HG03196 (cell line): Measurements from ENCODE around the gene IMPA2.
"Not testable (repeated sequence)": the region's sequence is repeated elsewhere in the genome, so short reads cannot be mapped to it uniquely, and the experiment has no call there.

Experiments used
- ATAC-seq: cut with Tn5 transposase; IDR thresholded peaks from one replicate; pipeline ENCODE4 v1.9.1; 2021; ENCODE audit not compliant: unreplicated experiment

IMPA2 gene

DNA sequence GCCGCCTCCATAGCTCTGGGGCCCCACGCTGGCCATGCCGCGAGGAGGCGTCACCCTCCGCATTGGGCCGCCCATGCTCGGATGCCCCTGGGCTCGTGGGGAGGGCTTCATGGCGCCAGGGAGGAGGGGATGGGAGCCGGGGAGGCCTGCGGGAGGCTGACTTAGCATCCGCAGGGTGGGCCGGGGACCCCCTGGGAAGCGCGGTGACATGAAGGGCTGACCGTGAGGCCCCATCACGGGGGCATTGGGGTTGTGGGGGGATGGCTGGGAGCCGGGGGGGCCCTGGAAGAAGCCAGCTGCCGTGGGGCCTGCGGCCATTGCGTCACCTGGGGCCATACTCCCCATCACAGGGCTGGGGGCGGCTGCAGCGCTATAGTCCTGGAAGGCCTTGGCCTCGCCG is 86.4 kb downstream of the IMPA2 start:
- no peak for ATAC-seq

- not testable (repeated sequence) for ATAC-seq
Observed at GRCh38 chr18:12068316-12068949, 87.1 kb downstream of the IMPA2 start.

GRCh38 chr18:12068950-12069320 is 87.6 kb downstream of the IMPA2 start:
- ATAC-seq = no peak

DNA sequence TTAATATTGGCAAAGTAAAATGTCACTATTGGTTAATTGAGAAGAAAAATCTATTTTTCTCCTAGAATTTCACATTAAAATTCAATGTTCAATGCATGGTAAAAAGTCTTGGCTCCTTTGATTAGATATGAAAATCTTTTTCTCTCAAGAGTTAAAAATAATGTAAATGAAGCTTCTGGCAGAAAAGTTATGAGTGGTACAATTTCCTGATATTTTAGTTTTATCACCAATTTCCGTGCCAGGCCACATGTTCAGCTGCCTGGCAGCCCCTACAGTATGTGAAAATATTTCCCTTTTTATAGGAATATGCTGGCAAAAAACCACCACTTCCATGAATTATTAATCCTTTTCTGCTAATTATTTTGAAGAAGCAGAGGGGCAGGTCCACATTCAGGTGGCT is 89.8 kb downstream of the IMPA2 start:
- not testable (repeated sequence) for ATAC-seq

DNA sequence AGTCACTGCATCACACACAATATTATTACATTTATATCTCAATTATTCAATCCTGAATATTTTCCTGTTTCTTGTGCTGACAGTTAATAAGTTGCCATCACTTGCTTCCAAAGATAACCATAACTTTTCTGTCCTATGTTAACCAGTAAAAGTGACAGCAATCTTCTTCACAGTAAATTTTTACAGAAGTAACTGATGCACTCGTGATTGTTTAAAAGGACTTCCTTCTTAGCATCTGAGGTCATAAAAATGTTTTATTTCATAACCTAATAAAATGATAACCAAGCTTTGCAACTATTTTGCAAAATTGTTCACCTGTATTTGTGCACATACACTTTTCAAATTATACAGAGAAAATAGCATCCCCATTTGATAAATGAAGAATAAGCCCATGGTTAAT is 91.7 kb downstream of the IMPA2 start:
- ATAC-seq = no peak

GRCh38 chr18:12074736-12075135 is 93.4 kb downstream of the IMPA2 start:
- ATAC-seq = no peak

DNA sequence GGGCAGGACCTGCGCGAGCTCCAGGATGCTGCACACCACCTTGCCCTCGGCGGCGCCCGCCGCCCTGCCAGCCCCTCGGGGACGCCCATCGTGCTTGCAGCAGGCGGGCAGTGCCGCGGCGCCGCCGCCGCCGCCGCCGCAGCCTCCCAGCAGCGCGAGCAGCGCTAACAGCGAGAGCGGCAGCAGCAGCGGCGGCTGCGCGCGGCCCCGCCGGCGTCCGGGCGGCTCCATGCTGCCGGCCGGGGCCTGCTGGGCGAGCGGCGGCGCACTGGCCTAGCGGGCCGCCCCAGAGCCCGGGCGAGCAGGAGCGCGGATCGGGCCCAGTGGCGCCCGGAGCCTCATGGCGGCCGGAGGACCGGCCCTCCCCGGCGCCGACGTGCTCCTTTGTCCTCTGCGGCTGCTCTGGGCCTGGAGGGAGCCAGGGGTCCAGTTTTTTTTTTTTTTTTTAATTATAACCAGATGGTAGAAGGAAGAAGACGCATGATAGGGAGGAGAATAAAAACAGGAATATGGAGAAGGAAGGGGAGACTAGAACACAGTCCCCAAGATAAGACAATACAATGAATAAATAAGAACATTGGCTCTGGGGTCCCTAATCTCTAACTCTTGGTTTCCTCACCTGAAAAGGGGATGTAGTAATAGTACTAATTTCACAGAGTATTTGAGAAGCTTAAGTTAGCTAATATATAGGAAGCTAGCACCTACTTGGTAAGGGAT is 95.3 kb downstream of the IMPA2 start:
- no peak for ATAC-seq

GRCh38 chr18:12077994-12078393 is 96.7 kb downstream of the IMPA2 start:
- ATAC-seq = not testable (repeated sequence)

DNA sequence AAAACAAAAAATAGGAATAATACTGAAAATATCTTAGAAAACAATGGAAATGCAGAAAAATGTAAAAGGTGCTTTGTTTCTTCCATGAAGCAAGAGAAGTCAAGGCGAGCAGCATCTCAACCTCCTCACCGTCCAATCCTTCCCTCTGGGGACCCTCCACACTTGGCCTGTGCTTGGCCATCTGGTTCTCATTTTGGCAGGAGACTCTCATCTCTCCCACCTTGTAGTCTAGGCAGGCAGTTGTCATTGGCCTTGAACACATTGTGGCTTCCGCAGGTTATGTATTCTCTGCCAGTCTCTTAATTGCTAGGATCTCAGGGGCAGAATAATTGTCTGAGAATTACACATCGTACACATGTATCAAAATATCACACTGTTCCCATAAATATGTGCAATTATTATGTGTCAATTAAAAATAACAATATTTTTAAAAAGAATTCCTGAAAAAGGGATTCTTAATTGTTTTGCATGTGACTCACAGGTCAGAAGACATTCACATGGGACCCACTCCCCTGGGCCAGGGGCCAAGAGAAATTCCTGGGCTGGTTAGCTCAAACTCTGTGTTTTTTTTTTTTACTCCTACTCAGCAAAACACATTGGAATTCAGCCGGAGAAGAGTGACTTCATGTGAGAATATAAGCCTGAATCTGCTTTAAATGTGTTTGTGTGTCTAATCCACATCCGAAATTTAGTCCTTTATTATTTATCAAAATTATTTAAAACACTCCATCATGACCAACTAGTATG is 98.4 kb downstream of the IMPA2 start:
- no peak for ATAC-seq
